Measurements from ENCODE around the gene MAST3. TPM values are rescaled to one million over a fixed set of nuclear protein-coding genes. Genes with fewer than 3 reads are reported as not detected.
A peak's percentile ranks its signal among the peaks of the same experiment; 100 is the strongest.

The MAST3 gene
- total and polyA plus RNA-seq, 2 of the 13 experiments (the other 11 are each of a cell fraction or from before 2014, with no cell fraction given): 4.1 to 4.6 TPM

DNA sequence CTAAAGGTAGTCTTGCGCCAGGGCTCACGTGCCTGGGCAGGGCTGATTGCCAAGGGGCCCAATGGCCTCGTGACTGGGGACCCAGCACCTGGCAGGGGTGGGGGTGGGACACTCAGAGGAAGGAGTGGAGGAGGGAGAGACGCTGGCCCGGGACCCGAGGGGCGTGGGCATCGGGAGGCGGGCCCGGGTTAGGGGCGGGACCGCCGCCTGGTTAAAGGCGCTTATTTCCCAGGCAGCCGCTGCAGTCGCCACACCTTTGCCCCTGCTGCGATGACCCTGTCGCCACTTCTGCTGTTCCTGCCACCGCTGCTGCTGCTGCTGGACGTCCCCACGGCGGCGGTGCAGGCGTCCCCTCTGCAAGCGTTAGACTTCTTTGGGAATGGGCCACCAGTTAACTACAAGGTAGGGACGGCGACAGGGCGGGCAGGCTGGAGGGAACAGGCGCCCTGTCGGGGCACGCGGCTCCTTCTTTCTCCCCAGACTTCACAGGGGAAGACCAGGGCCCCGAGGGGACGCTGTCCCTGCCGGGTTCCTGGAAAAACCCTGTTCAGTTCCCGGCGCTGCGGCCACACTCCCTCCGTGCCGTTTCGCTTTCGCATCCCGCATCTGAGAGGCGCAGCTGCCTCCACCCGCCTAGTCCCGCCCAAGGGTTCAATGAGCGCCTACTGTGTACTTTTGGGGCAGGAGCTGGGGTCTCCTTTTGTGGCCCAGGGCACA, 76.2 kb downstream of the MAST3 start, which contains the start of gene IFI30 (continued):
- TF ChIP-seq, protein P1, sequence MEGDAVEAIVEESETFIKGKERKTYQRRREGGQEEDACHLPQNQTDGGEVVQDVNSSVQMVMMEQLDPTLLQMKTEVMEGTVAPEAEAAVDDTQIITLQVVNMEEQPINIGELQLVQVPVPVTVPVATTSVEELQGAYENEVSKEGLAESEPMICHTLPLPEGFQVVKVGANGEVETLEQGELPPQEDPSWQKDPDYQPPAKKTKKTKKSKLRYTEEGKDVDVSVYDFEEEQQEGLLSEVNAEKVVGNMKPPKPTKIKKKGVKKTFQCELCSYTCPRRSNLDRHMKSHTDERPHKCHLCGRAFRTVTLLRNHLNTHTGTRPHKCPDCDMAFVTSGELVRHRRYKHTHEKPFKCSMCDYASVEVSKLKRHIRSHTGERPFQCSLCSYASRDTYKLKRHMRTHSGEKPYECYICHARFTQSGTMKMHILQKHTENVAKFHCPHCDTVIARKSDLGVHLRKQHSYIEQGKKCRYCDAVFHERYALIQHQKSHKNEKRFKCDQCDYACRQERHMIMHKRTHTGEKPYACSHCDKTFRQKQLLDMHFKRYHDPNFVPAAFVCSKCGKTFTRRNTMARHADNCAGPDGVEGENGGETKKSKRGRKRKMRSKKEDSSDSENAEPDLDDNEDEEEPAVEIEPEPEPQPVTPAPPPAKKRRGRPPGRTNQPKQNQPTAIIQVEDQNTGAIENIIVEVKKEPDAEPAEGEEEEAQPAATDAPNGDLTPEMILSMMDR (CRISPR knock-in tag; IDR thresholded peaks at IDR 0.05): peak; percentile 34
- peak; percentile 99 for TF ChIP-seq ZKSCAN8 (CRISPR knock-in tag; IDR thresholded peaks at IDR 0.05; ENCODE audit: borderline replicate concordance)
- TF ChIP-seq ZFP41 (CRISPR knock-in tag; IDR thresholded peaks at IDR 0.05; ENCODE audit: borderline replicate concordance): no peak
- no peak for TF ChIP-seq ZNF430 (CRISPR knock-in tag; IDR thresholded peaks at IDR 0.05)
- peak; percentile 5; the same call in 1 of the 2 replicates for TF ChIP-seq ZNF564 (CRISPR knock-in tag; IDR thresholded peaks at IDR 0.05)
- TF ChIP-seq, protein P2, sequence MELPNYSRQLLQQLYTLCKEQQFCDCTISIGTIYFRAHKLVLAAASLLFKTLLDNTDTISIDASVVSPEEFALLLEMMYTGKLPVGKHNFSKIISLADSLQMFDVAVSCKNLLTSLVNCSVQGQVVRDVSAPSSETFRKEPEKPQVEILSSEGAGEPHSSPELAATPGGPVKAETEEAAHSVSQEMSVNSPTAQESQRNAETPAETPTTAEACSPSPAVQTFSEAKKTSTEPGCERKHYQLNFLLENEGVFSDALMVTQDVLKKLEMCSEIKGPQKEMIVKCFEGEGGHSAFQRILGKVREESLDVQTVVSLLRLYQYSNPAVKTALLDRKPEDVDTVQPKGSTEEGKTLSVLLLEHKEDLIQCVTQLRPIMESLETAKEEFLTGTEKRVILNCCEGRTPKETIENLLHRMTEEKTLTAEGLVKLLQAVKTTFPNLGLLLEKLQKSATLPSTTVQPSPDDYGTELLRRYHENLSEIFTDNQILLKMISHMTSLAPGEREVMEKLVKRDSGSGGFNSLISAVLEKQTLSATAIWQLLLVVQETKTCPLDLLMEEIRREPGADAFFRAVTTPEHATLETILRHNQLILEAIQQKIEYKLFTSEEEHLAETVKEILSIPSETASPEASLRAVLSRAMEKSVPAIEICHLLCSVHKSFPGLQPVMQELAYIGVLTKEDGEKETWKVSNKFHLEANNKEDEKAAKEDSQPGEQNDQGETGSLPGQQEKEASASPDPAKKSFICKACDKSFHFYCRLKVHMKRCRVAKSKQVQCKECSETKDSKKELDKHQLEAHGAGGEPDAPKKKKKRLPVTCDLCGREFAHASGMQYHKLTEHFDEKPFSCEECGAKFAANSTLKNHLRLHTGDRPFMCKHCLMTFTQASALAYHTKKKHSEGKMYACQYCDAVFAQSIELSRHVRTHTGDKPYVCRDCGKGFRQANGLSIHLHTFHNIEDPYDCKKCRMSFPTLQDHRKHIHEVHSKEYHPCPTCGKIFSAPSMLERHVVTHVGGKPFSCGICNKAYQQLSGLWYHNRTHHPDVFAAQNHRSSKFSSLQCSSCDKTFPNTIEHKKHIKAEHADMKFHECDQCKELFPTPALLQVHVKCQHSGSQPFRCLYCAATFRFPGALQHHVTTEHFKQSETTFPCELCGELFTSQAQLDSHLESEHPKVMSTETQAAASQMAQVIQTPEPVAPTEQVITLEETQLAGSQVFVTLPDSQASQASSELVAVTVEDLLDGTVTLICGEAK (IDR thresholded peaks at IDR 0.05): no peak
- TF ChIP-seq, protein P2 (CRISPR knock-in tag; IDR thresholded peaks at IDR 0.05): peak; percentile 55; the same call in 1 of the 2 replicates
- TF ChIP-seq POLR2G (IDR thresholded peaks at IDR 0.05; ENCODE audit: low read depth, low read length): peak; percentile 86
- TF ChIP-seq, protein P3, sequence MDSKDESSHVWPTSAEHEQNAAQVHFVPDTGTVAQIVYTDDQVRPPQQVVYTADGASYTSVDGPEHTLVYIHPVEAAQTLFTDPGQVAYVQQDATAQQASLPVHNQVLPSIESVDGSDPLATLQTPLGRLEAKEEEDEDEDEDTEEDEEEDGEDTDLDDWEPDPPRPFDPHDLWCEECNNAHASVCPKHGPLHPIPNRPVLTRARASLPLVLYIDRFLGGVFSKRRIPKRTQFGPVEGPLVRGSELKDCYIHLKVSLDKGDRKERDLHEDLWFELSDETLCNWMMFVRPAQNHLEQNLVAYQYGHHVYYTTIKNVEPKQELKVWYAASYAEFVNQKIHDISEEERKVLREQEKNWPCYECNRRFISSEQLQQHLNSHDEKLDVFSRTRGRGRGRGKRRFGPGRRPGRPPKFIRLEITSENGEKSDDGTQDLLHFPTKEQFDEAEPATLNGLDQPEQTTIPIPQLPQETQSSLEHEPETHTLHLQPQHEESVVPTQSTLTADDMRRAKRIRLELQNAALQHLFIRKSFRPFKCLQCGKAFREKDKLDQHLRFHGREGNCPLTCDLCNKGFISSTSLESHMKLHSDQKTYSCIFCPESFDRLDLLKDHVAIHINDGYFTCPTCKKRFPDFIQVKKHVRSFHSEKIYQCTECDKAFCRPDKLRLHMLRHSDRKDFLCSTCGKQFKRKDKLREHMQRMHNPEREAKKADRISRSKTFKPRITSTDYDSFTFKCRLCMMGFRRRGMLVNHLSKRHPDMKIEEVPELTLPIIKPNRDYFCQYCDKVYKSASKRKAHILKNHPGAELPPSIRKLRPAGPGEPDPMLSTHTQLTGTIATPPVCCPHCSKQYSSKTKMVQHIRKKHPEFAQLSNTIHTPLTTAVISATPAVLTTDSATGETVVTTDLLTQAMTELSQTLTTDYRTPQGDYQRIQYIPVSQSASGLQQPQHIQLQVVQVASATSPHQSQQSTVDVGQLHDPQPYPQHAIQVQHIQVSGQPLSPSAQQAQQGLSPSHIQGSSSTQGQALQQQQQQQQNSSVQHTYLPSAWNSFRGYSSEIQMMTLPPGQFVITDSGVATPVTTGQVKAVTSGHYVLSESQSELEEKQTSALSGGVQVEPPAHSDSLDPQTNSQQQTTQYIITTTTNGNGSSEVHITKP (CRISPR knock-in tag; IDR thresholded peaks at IDR 0.05; ENCODE audit: low read depth): peak; percentile 69; the same call in 1 of the 2 replicates
- TF ChIP-seq HDAC1 (CRISPR knock-in tag; IDR thresholded peaks at IDR 0.05): peak; percentile 29
- peak; percentile 34 for TF ChIP-seq ZEB1 (IDR thresholded peaks at IDR 0.05; ENCODE audit: insufficient replicate concordance, low read depth)
- 0 out of 2 replicates have a peak, but pooled peaks have one; percentile 13 for TF ChIP-seq RFX3 (CRISPR knock-in tag; IDR thresholded peaks at IDR 0.05)
- TF ChIP-seq, protein P4, sequence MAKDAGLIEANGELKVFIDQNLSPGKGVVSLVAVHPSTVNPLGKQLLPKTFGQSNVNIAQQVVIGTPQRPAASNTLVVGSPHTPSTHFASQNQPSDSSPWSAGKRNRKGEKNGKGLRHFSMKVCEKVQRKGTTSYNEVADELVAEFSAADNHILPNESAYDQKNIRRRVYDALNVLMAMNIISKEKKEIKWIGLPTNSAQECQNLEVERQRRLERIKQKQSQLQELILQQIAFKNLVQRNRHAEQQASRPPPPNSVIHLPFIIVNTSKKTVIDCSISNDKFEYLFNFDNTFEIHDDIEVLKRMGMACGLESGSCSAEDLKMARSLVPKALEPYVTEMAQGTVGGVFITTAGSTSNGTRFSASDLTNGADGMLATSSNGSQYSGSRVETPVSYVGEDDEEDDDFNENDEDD (CRISPR knock-in tag; IDR thresholded peaks at IDR 0.05; ENCODE audit: borderline replicate concordance): peak; percentile 37; the same call in 1 of the 2 replicates

Measured in HepG2 (cell line).